ENCODE data around the gene COL25A1.
"Not testable (repeated sequence)": the region's sequence is repeated elsewhere in the genome, so short reads cannot be mapped to it uniquely, and the experiment has no call there.

COL25A1 gene

DNA sequence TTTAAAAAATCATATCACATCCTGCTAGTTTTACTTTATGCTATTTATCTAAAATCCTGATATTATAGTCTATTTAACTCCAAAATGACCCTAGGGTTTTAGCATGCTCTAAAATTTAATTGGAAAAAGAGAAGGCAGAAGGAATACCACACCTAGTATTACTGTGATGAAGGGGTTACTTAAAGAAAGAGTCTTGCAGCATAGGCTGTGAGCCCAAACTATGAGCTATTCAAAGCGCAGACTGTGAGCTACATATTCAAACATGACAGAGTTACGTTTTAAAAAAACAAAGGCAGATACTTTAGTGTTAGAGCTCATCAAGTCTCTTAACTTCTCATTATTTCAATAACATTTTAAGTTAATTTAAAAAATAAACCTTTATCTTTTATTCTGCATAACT is 291.9 kb downstream of the COL25A1 start:
- DNase-seq (ENCODE audit: low read depth) = no peak

DNA sequence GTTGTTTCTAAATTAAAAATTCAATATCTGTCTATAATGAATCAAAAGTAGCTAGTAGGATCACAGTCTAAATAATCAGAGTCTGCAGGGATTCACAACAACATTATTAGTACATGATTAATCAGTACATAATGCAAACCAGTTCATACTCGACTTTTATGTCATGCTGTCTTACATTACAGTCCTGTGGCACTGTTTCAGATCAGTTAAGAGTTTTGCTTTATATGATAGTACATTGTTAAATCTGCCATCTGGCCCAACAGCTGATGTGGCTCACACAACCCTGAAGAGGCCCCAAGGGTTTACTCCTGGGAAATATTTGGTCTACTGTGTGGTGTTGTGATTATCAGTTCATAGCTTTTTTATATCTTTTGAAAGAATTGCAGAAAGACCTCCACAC is 292.5 kb downstream of the COL25A1 start:
- no peak for DNase-seq (ENCODE audit: low read depth)

DNA sequence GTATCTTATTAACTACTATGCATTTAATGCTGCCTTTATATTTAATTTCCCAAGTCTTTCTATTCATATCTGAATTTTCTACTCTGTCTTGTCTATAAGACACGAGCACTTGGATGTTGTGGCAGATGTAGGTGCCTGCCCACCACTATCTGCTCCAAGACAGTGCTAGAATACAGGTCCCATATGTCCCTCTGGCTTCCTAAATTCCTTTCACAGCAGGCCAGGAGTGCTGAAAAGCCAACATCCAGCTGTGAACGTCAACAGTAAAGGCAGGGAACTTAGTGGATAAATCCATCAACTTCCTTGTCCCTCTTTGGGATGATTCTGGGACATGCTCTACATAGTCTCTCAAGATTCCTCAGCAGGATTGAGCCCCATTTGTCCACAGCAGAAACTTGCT is 294.5 kb downstream of the COL25A1 start:
- no peak for DNase-seq (ENCODE audit: low read depth)

DNA sequence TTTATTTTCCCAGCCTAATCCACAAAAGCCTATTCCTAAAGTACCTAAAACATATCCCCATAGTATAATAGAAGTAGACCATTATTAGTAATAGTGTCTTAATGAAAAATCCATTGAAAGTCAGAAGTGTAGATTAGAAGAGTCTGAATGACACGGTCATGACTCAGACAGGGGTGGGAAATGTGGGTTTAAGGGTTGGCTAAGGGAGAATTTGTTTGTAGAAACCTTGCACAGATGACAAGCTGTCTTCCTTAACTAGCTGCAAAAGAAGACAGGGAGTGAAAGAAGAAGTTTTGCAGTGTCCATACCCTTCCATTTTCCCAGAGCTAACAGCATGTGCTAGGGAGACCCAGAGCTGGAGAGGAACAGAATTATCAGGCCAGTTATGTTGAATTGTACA is 296.9 kb downstream of the COL25A1 start:
- no peak for DNase-seq (ENCODE audit: low read depth)

DNA sequence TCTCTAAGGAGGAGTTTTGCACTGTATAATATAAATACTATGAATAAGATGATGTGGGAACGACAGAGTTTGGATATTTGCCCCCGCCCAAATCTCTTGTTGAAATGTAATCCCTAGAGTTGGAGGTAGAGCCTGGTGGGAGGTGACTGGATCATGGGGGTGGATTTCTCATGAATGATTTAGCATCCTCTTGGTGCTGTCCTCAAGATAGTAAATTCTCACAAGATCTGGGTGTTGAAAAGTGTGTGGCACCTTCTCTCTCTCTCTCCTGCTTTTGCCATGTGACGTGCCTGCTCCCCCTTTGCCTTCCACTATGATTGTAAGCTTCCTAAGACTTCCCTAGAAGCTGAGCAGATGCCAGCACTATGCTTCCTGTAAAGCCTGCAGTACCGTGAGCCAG is 298.0 kb downstream of the COL25A1 start:
- DNase-seq (ENCODE audit: low read depth) = no peak

DNA sequence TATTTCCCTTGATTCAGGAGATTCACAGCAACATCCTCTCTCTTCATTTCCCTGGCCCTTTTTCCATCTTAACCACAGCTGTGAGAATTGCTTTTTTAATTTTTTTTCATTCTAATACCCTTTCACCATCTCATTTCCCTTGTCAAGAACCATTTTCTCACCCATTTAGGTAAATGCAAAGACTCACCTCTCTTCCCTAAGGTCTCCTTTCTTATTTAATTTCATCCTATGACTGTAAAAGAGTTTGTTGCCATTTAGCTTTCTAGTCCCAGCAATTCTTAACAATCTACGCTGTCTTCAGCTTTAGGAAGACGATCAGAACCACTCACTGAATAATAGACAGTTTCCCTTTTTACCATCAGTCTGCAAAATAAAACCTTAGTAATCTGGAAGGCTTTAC is 298.5 kb downstream of the COL25A1 start:
- DNase-seq (ENCODE audit: low read depth) = no peak

DNA sequence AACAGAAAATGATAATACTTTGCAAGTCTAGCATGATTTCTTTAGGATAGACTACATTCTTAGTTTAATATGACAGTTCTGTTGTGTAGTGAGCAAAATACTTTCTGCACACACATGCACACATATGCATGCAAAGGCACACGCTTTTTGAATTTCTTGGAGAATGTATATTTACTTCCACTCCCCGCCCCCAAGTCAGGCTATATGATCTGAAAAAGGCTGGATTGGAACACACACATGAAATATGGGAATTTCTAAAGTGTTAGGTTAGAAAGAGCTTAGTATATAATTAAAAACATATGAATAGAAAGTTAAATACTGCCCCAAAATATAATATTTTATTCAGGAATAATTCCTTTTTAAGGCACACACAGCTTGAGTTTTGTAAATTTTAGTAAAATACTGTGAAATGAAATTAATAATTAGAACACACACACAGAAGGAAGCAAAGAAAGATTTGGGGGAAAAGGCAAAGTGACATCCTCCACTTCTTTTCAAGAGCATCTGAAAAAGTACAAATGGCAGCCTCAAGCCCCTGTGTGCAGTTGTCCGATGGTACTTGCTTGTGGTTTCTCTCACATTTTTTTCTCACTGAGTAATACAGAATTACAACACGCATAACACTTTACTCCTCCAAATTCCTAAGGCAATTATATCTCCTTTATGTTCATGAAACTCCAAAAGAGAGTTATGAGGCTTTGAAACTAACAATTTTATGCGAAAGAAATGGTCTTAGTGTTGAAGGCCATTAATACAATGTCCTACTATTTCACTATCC is 310.7 kb downstream of the COL25A1 start:
- peak; percentile 64 for DNase-seq (ENCODE audit: low read depth)

DNA sequence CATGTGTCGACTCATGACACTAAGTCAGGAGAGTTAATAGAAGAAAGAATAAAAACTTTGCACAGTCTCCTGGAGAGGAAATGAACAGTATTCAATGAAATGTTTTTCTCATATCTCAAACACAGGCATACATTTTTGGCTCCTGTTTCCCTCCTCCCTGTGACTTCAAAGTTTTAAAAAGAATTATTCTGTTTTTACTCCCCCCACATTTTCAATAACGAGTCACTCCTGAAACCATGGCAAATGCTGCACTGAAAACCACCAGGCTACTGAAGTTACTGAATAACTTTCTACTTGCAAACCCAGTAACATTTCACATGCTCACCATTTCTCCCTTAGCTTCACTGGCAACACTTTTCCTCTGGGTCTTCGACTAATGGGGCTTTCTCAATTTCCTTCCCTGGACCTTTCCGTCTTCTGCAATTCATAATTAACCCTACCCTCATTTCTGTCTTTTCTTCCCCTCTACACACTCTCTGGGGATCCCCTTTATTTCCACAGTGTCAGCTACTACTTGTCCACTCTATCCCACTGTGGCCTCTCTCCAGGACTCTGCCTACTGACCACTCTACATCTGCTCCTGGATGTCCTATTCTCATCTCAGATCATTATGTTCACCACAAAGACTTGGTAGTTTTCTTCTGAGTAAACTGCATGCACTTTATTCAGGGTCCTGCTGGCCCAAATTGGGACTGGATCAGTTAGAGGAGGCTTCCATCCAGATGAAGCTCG is 313.8 kb downstream of the COL25A1 start:
- DNase-seq (ENCODE audit: low read depth) = no peak

DNA sequence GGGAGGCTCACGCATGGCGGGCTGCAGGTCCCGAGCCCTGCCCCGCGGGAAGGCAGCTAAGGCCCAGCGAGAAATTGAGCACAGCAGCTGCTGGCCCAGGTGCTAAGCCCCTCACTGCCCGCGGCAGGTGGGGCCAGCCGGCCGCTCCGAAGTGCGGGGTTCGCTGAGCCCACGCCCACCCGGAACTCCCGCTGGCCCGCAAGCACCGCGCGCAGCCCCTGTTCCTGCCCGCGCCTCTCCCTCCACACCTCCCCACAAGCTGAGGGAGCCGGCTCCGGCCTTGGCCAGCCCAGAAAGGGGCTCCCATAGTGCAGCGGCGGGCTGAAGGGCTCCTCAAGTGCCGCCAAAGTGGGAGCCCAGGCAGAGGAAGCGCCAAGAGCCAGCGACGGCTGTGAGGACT is 318.0 kb downstream of the COL25A1 start:
- not testable (repeated sequence) for DNase-seq (ENCODE audit: low read depth)

DNA sequence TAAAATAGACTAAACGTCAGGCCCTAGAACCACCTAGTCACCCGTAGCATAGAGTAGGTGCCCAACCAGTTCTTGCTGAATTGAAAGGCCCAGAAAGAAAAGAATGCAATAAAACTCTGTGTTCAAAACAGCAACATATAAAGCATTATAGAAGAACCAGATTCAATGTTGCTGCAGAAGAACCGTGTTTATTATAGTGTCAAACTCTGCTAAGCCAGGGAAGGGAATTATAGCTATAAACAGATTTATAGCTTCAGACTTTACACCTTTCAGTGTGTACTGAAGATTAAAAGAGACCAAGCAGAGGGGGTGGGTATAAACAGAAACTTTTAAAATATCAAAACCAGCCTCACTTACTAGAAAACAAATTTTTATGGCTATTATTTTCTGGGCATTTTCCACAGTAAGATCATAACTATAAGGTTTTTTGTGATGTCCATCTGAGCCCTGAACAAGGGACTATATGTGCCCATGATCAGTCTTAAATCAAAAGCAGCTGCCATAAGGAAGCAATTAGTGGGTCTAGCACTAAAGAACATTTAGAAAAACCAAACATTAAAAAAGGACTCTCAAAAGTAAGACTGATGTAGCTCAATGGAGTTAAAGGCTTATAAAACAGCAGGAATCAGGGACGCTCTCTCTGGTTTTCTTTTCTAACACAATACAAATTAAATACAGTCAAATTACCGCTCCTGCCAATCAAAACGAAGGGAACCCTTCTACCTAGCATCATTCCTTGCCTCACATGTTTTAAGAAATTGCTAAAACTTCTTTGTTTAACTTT is 319.9 kb downstream of the COL25A1 start:
- DNase-seq (ENCODE audit: low read depth) = no peak

DNA sequence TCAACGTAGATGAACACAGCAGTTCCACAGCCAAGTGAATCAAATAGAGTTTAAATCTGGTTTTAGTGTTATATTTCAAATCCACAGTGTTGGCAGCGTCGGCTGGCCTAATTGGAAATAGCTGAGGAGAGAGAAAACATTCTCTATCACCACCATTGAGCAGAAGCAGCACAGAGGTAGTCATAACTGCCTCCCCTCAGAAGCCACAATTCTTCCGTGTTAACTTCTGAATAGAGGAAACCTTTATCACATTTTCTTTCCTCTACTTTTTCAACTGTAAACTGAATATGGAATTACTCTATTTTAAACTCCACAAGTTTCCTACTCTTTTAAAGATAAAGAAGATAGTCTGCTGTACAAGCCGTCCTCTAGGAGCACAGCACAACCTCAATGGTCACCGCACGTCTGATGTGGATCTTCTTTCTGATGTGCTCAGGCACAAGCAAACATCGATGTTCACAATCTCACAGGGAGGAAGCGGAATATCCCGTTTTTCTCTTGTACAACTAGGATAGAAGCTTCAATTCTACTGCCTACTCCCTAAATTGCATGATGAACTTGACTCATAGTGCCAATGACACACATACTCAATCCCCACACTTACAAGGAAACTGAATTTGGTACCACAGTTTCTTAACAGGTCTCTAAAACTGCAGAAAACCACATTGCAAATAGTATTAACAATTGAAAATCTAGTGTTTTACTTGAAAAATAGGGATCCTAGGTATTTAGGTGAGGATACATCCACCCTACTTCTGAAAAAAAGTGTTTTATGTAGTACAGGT is 321.8 kb downstream of the COL25A1 start:
- no peak for DNase-seq (ENCODE audit: low read depth)

DNA sequence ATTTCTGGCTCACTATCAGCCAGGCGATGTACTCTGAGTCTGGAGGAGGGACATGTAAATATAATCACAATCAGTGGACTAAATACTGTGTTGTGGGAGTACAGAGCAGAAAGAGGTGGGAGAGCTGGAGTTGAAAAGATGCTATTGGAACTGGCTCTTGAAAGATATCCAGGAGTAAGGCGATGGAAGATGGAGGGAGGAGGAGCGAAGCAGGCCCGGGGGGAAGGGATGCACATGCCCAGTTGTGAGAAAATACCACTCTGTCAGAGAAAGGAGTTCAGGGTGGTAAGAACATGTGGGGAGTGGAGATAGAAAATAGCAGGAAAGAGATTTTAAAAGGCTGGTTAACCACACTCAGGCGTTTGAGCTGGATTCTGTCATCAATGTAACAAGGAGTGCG is 322.7 kb downstream of the COL25A1 start:
- no peak for DNase-seq (ENCODE audit: low read depth)

DNA sequence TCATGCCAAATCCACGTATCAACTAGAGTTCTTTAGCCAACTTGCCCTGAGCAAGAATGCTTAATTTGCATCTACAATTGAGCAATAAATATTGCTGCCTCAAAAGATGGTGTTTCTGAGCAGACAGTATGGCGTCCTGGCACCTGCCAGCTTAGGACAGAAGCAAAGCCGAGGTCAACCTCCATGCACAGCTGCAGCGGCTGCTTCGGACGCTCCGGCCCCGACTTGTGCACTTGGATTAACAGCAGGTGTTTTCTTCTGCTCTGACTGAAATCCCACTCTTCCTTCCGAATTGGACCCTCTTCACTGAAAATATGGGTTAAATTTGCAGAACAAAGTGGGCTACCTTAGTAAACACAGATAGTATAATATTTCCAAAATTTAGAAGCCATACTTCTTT is 324.4 kb downstream of the COL25A1 start:
- no peak for DNase-seq (ENCODE audit: low read depth)

DNA sequence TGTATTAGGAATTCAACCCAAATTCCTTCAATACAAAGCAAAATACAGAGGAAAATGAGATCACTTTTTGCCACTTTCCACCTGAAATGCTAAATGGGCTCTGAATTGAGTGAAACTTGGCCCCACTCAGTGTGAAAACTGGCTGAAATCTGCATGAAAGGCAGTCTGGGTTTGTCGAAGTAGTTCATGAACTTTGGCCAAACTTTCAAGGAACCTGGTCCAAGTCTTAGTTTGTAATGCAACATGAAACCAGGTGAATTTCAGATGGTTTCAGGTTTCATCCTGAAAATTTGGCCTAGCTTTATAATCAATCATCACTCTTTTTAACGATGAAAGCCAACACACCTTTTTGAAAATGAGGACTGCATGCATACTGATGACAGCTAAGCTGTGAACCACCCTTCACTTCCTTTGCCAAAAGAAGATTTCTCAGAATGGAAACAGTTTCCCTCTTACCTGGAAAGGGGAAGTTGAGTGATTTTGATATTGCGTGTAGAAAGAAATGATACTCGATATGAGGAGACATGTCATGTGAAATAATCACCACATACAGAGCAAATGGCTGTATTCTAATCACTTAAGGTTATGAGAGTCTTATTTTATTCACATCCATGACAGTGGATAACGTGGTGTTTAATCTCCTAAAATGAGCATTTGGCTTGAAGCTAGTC is 329.7 kb downstream of the COL25A1 start:
- no peak for DNase-seq (ENCODE audit: low read depth)

DNA sequence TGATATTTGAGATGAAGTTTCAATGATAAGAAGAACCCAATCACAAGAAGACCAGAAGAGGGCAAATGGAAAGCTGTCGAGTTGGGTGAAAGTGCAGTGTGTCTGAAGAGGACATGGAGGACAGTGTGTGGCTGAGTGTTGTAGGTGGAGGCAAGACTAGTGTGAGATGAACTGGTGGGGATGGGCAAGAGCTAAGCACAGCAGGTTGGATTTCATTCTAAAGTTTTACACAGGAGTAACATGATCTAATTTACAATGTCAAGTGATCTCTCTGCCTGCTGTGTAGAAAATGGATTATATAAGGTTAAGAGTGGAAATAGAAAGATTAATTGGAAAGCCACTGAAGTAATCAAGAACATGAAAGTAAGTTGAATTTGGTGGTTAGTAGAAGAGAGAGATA is 331.0 kb downstream of the COL25A1 start:
- DNase-seq (ENCODE audit: low read depth) = no peak

DNA sequence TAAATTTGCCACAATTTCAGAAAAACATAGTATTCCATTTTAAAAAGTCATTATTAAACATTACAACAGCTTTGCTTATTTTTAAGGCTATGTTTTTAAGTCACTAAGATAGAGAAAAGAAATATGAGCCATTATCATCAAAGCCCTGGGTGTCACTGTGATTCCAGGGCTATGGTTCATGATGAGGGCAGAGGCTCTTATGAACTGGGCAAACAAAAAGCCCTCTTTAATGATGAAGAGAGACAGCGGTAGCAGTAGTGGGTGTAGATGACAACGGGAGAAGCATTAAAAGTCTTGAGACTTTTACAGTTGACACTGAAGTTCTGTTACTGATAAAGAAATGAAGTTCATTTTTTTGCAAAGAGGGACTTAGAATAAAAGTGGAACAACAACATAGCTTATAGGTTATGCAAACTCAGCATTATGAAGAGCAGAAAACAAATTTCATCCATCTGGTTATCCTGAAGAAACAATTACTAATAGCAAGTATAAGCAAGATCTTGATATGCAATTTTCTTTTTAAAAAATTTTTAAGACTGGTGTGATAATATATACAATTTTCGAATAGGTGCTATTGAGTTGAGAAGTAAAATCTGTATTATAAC is 336.9 kb downstream of the COL25A1 start:
- DNase-seq (ENCODE audit: low read depth) = no peak

DNA sequence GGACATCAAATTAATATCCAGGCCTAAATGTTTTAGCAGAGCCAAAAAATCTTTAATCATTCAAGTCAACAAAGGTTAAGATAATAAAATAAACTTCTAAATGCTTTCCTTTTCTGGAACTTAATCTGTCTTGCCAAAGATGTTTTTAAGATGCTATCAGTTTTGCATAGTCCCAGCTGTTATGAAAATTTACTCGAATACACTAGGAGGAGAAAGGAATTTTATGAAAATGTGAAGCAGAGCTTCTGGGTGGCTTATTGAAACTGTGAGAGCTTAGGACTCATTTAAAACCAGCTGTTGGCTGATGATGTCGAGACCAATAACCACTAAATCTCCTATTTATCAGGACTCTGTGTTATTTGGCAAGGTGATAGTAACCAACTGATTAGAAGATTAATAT is 337.4 kb downstream of the COL25A1 start:
- no peak for DNase-seq (ENCODE audit: low read depth)

DNA sequence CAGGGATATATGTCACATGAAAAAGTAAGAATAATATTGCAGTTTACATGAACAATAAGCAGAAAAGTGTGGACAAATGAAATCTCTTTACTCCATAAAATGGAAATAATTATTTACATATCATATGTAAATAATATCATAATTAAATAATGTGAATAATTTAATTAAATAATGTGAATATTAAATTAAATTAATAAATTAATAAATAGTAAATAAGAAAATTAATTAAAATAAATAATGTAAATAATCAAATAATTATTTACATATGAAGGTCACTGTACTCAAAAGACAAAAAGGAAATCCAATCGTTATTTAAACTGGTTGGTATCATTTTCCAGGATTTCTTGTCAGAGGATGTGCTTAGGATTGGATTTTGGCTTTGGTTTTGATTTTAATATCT is 338.5 kb downstream of the COL25A1 start:
- DNase-seq (ENCODE audit: low read depth) = no peak

DNA sequence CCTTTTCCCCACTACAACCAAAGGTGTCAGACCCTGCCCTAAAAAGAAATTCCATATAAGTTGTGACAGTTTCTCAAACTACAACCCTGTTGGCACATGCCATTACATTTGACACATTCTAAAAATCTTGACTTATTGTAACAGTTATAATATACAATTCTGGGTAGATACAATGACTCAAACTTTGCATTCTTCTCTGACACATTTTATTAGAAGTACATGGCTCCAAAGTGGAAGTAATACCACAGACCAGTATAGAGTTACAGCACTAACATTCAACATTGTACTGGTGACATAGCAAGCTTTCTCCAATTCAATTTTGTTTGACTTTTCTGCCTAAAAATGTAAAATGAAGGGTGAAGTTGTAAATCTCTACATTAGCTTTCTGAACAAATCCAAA is 343.0 kb downstream of the COL25A1 start:
- DNase-seq (ENCODE audit: low read depth) = peak; percentile 51

DNA sequence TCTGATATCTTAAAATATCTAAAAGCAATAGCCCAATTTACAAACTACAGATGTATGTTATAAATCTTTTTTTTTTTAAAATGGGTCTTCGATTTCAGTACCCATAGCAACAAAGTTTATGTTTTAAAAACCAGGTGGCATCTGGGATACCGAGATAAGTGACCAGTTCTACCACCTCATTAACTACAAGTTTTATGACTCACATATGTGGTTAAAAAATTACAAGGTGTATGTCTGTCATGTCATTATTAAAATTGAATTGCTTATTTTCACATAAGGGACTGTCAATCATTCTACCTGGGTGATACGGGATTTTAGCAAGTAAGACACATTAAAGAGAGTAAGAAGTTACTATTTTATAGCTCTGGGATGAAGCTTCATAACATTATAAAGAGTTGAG is 347.6 kb downstream of the COL25A1 start:
- no peak for DNase-seq (ENCODE audit: low read depth)

DNA sequence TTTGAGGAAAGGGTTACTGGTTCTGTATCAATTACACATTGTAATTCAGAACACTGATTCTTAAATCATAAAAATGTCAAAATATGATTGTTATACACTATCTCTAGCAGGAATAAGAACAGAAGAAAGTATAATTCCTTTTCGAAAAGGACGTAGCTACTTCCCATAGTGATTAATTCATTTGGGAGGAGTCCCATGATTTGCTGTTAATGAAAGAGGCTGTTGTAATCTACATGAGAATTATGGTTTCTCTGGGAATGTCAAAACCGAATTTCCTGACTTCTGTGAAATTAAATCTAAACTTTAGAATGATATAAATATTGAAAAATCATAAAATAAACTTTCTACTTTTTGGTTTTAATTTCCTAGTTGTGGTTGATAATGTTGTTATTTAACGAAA is 348.5 kb downstream of the COL25A1 start:
- no peak for DNase-seq (ENCODE audit: low read depth)
